HG03469 (cell line): ENCODE data around the gene GJB4.
"Not testable (repeated sequence)": the region's sequence is repeated elsewhere in the genome, so short reads cannot be mapped to it uniquely, and the experiment has no call there.

Experiments
- ATAC-seq: cut with Tn5 transposase; IDR thresholded peaks from one replicate; pipeline ENCODE4 v1.9.1; 2021; ENCODE audit warnings: mild to moderate bottlenecking, moderate library complexity, moderate number of reproducible peaks; ENCODE audit not compliant: unreplicated experiment

GJB4 gene

DNA sequence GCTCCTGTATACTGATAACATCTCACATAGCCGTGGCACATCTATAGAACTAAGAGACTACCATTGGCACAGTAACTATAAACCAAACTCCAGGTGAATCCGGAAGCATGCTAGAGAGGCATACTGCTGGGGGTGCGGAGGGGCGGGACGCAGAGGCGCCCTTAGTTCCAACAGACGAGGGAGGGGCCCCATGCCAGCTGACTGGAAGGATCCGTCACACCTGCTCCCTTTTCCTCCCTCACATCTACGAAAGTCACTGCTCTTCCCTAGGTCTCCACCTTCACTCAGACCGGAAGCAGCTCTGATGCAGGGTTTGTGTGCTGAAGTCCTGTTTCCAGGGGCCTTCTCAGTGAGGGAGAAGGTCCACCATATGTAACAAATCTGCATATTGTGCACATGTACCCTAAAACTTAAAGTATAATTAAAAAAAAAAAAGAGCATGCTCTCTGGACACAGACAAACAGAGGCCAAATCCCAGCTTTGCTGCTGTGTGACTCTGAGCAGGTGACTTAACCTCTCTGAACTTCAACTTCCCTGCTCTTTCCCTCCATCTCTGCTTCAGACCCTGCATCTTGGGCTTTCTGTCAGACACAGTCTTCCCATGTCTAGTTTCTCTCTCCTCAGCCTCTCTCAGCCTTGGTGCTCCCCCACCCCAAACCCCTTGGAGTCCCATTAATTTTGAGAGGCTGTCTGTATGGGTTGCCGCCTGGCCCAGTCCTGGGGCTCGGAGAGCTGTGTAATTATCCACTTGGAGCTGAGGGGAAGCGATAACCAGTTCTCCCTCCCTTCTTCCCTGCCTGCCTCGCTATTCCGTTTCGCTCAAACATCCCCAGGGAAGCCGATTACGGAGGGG is 12.5 kb upstream of the GJB4 start:
- ATAC-seq: no peak

DNA sequence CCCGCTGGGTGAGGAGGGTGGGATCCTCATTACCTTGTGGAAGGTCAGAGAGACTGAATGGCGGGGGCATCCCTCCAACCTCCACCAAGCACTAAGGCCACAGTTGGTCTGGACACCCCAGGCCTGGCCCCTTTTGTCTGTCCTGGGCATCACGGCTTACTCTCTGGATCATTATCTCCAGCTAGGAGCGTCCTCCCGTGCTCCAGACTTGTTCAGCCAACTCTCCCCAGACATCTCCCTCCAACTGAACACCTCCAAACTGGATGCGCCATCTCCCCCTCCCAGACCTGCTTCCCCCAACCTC is 11.9 kb upstream of the GJB4 start:
- ATAC-seq: no peak

DNA sequence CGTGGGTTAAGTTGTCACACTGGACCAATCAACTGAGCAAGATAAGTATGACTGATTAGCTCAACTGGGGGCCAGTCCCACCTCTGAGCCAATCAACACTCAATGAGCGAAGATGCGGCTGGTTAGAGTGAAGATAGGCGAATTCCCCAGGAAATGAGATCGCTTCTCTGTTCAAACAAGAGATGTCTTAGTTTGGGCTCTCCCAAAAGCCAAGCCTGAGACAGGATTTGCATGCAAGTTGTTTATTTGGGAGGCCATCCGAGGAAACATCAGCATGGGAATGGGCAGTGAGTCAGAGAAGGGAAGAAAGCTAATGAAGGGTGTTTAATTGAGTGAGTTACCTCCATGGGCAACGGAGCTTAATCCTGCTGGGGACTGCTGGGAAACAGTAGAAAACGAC is 9.5 kb upstream of the GJB4 start:
- ATAC-seq: no peak

DNA sequence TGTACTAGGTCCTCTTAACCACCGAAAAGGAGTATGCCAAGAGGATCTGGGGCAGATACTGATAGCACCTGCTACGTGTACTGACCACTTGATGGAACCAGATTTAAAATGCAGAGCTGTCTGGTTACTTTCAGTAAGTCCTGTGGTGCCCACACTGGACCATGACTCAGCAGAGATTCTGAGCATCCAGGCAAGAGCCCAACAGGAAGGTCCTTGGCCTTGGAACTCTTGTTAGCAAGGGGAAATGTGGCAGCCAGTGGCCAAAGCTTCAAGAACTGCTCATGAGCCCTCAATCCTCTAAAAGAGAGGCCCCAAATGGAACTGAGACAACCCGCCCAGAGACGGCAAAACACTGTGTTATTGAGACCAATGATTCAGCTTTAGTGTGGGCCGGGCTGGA is 8.9 kb upstream of the GJB4 start:
- ATAC-seq: no peak

DNA sequence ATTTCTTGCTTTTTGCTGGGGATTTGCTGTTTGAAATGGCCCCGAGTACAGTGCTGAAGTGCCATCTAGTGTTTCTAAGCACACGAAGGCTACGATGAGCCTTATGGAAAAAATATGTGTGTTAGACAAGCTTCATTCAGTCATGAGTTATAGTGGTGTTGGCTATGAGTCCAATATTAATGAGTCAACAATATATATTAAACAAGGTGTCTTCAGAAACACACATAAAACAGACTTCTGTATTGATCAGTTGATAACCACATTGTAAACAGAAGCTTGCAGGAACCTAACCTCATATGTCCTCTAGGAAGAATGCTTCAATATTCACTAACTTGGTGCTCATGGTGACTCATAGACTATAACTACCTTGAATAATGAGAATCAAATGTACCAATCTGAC is 6.4 kb upstream of the GJB4 start:
- ATAC-seq: no peak

DNA sequence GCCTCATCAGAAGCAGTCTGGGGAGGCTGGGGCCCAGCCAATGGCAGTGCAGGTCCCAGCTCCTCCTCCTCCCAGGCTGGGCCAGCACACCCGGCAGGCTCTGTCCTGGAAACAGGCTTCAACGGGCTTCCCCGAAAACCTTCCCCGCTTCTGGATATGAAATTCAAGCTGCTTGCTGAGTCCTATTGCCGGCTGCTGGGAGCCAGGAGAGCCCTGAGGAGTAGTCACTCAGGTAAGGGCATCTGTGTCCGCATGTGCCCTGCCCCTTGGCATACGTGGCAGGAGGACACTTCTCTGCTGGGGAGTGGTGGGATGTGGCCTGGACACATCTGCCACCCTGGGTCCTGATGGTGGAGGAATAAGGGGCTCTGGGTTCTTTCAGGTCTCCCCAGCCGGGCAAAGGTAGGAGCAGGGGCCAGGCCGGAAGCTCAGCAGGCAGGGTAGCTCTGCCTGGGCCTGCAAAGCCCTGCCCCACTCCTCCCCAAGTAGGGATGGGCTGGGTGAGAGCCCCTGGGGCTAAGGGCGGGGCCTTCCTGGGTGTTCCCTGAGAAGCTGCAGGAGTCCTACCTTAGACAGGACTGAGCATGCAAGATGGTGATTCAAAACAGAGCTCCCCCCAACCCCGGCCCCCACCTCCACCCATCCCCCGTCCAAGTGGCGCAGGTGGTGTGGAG is 4.4 kb upstream of the GJB4 start, which contains the start of gene GJB5:
GJB5 (plus strand) TSS at position 84 of the 674 bp plus-strand sequence. CDS start 2,284 bp downstream, outside the sequence.
- no peak for ATAC-seq

DNA sequence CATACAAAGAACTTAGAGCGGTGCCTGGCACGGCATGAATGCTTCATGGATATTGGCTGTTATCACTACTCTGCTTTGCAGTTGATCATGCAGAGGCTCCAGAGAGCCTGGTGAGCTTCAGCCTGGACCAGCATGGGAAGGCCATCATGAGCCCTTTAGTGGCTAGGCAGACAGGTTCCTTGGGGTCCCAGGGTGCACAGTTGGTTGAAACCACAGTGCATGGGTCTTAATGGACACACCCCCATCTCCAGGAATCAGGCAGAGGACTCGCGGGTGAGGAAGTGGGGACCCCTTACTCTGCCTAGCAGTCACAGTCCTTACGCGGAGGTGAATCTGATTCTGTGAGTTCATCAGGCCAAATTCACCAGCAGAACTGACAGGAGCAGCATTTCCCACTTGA is 3.6 kb upstream of the GJB4 start:
- no peak for ATAC-seq

DNA sequence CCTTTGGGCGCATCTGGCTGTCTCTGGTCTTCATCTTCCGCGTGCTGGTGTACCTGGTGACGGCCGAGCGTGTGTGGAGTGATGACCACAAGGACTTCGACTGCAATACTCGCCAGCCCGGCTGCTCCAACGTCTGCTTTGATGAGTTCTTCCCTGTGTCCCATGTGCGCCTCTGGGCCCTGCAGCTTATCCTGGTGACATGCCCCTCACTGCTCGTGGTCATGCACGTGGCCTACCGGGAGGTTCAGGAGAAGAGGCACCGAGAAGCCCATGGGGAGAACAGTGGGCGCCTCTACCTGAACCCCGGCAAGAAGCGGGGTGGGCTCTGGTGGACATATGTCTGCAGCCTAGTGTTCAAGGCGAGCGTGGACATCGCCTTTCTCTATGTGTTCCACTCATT is 2.2 kb upstream of the GJB4 start:
- ATAC-seq: no peak

DNA sequence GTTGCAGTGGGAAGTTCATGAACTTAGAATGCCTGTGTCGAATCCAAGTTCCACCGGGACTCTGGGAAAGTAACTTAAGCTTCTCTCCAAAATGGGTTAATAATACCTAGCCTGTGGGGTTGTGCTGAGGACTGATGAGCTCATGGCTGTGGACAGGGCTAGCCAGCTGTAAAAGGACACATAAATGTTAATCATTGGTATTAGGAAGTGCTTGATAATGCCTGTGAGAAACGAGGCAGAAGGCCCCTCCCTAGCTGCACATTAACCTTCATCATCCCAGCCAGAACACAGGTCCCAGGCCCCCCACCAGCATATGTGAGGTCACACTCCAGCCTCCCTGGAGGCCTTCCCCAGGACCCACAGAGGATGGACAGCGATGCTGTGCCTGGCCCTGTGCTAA is 789 bp upstream of the GJB4 start:
- ATAC-seq: no peak

DNA sequence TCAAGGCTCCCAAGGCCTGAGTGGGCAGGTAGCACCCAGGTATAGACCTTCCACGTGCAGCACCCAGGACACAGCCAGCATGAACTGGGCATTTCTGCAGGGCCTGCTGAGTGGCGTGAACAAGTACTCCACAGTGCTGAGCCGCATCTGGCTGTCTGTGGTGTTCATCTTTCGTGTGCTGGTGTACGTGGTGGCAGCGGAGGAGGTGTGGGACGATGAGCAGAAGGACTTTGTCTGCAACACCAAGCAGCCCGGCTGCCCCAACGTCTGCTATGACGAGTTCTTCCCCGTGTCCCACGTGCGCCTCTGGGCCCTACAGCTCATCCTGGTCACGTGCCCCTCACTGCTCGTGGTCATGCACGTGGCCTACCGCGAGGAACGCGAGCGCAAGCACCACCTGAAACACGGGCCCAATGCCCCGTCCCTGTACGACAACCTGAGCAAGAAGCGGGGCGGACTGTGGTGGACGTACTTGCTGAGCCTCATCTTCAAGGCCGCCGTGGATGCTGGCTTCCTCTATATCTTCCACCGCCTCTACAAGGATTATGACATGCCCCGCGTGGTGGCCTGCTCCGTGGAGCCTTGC is 1.7 kb downstream of the GJB4 start:
- no peak for ATAC-seq

DNA sequence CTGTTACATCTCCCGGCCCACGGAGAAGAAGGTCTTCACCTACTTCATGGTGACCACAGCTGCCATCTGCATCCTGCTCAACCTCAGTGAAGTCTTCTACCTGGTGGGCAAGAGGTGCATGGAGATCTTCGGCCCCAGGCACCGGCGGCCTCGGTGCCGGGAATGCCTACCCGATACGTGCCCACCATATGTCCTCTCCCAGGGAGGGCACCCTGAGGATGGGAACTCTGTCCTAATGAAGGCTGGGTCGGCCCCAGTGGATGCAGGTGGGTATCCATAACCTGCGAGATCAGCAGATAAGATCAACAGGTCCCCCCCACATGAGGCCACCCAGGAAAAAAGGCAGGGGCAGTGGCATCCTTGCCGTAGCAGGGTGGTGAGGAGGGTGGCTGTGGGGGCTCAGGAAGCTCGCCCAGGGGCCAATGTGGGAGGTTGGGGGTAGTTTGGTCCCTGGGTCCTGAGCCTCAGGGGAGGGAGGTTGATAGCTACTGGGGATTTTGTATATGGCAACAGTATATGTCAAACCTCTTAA is 2.3 kb downstream of the GJB4 start:
- no peak for ATAC-seq

DNA sequence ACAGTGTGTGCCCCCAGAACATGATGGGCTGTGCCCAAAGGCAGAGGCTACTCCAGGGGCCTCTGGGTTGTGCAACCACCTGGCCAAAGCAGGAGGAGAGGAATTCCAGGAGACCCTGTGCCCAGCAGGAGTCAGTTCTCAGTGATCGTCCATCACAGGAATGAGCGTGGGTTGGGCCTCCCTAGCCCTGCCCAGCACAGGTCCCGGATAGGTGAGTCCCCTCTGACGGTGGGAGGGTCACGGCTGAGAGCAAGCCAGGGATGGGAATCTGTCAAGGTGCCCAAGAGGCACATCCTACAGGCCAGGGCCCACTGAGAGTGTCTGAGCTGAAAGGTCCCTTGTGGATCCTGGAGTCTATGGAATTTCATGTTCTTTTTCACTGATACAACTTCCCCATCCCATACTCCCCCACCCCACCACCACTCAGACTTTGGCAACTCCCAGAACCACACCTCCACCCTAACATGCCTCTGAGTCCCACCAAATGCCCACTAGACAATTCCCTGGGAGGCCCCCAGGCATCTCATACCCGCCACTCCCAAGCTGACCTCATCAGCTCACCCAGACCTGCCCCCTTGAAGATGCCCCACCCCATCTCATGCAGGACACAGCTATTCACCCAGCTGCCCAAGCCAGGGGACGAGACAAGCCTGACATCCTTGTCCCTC is 3.1 kb downstream of the GJB4 start:
- ATAC-seq: no peak

DNA sequence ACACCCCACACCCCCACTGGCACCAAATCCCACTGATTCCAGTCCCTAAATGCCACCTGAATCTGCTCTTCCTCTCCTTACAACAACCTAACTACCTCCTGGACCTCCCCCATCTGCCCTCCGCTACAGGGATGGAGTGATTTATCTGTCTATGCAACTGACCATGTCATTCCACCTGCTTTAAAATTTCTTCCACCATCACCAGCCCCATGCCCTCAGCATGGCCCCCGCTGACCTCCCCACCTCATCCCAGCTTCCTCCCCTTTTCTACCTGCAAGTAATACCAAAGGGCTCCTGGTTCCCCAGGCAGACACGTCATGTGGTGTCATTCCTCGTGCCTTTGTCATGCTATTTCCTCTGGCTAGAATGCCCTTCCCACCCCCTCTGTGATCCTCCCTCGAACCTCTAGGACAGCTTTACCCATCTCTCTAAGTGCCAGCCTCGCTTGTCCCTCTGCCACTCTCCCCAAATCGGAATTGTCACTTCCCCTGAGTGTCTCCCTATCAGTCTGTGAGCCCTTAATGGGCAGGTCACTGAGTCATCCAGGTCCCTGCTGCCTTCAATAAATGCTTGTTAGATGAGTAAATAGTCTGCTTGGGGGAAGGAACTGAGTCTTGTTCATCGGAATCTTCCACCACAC is 3.7 kb downstream of the GJB4 start:
- no peak for ATAC-seq

DNA sequence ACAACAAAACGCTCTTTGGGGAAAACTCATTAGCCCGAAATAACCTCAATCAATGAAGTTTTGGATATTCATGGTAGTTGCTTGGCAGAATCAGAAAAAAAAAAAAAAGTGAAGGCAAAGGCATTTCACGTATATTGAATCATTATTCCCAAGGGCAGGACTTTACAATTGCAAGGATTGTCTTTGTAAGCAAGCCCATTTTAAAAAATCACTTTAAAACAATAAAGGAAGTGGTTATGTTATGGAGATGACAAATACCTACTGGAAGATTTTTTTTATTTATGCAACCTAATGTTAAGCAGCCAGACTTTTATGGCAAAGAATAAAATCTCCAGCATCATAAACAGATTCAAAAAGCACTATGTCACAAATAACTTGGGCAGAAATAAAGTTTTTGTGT is 9.3 kb downstream of the GJB4 start:
- ATAC-seq: no peak

DNA sequence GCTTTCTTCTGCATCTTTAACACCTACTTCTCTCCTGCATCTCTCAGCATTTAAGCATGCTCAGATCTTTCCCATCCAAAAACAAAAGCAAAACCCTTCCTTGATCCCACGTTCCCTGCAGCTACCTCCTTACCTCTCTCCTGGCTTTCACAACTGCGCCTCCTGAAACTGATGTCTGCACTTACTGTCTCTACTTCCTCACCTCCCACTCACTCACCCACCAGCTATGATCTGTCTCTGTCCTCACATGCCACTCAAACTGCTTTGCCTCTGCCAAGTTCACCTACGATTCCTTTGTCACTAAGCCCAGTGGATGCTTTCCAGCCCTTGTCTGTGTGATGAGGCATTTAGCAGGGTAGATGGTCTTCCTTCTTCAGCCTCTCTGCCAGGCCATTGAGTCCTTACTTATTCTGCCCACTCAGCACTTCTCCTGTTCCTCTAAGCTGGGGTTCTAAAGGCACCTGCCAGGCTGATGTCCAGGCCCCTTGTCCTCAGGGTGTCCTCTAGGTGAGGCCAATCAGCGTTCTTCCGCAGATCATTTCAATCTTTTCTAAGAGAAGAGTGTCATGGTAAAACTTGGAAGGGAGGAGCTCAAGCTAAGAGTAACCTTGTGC is 11.5 kb downstream of the GJB4 start:
- no peak for ATAC-seq

DNA sequence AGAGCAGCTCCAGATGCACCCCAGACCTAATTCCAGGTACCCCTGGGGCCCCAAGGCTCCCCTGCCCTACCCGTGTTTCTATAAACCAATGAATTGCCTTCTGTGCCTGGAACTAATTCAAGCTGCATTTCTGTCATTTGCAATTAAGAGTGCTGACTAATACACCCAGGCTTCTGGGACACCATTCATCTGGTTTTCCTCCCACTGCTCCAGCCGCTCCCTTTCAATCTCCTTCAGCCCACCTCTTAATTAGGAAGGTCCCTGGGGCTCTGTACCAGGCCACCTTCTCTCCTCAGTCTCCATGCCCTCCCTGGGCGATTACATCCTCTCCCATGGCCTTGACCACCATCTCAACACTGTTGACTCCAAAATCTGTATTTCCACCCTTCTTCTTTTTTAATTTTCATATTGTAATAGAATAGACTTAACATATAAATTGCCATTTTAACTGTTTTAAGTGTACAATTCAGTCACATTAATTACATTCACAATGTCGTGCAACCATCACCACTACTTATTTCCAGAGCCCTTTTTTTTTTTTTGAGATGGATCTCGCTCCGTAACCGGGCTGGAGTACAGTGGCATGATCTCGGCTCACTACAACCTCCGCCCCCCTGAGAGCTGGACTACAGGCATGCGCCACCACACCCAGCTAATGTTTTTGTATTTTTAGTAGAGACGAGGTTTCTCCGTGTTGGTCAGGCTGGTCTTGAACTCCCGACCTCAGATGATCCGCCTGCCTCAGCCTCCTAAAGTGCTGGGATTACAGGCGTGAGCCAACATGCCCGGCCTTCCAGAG is 12.2 kb downstream of the GJB4 start:
- no peak for ATAC-seq

DNA sequence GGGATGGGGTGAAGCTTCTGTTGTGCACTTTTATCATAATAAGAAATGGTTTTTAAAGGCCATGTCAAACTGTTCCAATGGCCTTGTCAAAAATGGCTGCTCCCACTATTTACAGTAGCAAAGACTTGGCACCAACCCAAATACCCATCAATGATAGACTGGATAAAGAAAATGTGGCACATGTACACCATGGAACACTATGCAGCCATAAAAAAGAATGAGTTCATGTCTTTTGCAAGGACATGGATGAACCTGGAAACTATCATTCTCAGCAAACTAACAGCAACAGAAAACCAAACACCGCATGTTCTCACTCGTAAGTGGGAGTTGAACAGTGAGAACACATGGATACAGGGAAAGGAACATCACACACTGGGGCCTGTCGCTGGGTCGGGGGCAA is 13.6 kb downstream of the GJB4 start:
- not testable (repeated sequence) for ATAC-seq

DNA sequence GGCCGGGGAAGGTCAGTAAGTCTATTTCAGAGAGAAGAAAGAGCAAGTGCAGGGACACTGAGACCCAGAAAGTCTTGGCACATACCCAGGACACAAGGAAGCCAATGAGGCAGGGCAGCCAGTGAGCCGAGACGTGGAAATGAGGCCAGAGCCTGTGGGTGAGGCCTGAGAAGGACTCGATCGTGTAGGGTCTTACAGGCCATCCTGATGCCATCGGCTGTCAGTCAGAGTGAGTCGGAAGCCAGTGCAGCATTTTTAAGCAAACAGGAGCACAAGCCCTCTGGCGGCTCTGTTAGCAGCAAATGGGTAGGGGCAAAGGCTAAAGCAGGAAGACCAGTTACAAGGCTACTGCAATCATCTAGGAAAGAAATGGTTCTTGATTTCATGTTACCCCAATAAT is 15.4 kb downstream of the GJB4 start:
- ATAC-seq: no peak

DNA sequence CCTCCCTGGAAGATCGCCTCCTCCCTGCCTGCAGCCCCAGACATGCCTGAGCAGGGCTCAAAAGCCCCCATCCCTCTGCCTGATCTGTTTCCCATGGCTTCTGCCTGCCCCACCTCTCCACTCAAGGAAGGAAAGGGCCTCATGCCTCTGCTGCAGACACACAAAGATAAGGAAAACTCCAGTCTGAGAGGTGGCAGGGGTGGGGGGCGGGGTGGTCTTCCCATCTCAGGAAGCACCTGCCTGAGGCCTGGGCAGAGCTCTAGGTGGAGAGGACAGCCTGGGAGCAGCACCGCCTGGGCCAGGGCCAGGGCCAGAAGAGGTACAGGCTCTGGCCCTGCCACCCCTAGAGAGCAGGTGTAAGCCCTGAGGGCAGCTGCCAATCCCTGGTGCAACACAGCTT is 17.4 kb downstream of the GJB4 start:
- no peak for ATAC-seq
